LHCN-M2 (cell line): ENCODE measurements around the gene COL4A4. TPM values are rescaled to one million over a fixed set of nuclear protein-coding genes. Genes with fewer than 3 reads are reported as not detected.

Source experiments
- total RNA-seq: library from RNA; depleted of rRNA; stranded (reverse); fragments of >200 nt; gene quantifications from 2 replicates; pipeline ENCODE4 v1.2.3, GENCODE V29; 2014; rRNA removed

The COL4A4 gene
- total RNA-seq, 1 experiment from 2014 or later = not detected

Other genes starting within 250 kb of the COL4A4 start
- not detected in 2 replicates for gene COL4A3, start 419 bp upstream of the COL4A4 start, total RNA-seq
- 90.2 and 96.8 TPM in 2 replicates for gene MFF, start 161.0 kb upstream of the COL4A4 start, total RNA-seq
- gene TM4SF20, start 215.1 kb upstream of the COL4A4 start, total RNA-seq = not detected in 2 replicates
- not detected in 2 replicates for gene SCYGR1, start 223.7 kb upstream of the COL4A4 start, total RNA-seq